ENCODE measurements around the gene CCL21. TPM values are rescaled to one million over a fixed set of nuclear protein-coding genes. Genes with fewer than 3 reads are reported as not detected.

CCL21 gene
- total and polyA plus RNA-seq, 2 of the 4 experiments (the other 2 are of a cell fraction), result not detected

- Histone ChIP-seq H3K18ac (ENCODE audit: low read depth, low read length) (no peak overlapping the region), H2BK120ac (ENCODE audit: low read depth, low read length) (no peak overlapping the region), H4K20me1 (ENCODE audit: insufficient read depth, low read length) (no peaks in the 10 kb centered on the region), H3K14ac (replicated peaks; ENCODE audit: low read depth, low read length) (no peak overlapping the region), H4K91ac (ENCODE audit: insufficient read depth, low read depth, low read length) (no peak overlapping the region), H3K4ac (ENCODE audit: low read depth, low read length) (no peak overlapping the region), H3K4me2 (ENCODE audit: low read depth, low read length) (no peak overlapping the region), H4K8ac (ENCODE audit: low read depth in 2 of 2, low read length in 2 of 2) (no peak overlapping the region), H3K4me1 (ENCODE audit: control insufficient read depth, insufficient read depth, low read length) (no peaks in the 10 kb centered on the region), H3K56ac (ENCODE audit: extremely low read depth, insufficient read depth, low read length) (no peak overlapping the region), H3K27ac (ENCODE audit: insufficient read depth, low read length) (no peak overlapping the region), H2BK15ac (ENCODE audit: low read depth, low read length) (no peak overlapping the region), H3K9ac (ENCODE audit: low read depth, low read length) (no peak overlapping the region), H3K36me3 (ENCODE audit: control insufficient read depth, insufficient read depth, low read length) (no peaks in the 10 kb centered on the region), H4K5ac (ENCODE audit: low read depth, low read length) (no peak overlapping the region), H2AFZ (replicated peaks; ENCODE audit: low read length, poor library complexity) (no peak overlapping the region), H3K9me3 (ENCODE audit: control insufficient read depth, insufficient read depth, low read length) (no peaks in the 10 kb centered on the region), H3K9me1 (ENCODE audit: insufficient read depth, low read length) (no peaks in the 10 kb centered on the region), H3K23ac (ENCODE audit: low read depth, low read length) (no peak overlapping the region), H2AK9ac (replicated peaks; ENCODE audit: low read depth, low read length, poor library complexity) (no peak overlapping the region), H2AK5ac (ENCODE audit: low read depth, low read length) (no peak overlapping the region), H2BK5ac (ENCODE audit: low read depth, low read length, poor library complexity, severe bottlenecking) (no peak overlapping the region), H2BK20ac (ENCODE audit: low read depth, low read length) (no peak overlapping the region), H3K27me3 (ENCODE audit: control insufficient read depth, insufficient read depth, low read length) (peaks cover 14% of the 10 kb centered on the region), H3K79me1 (ENCODE audit: low read depth in 1 of 2, low read length in 2 of 2) (no peaks in the 10 kb centered on the region), H3K4me3 (ENCODE audit: insufficient read depth, low read depth, low read length) (no peak overlapping the region)
- ChIA-PET POLR2A (ENCODE audit: unreplicated experiment) (no interaction called here), CTCF (no interaction called here)
- no peak for DNase-seq
- no TSS peak for BruUV-seq (replicated peaks)
- intact Hi-C loops (cut with micrococcal nuclease) (no loop called here), in situ Hi-C loops (cut with MboI; ENCODE audit: low sequenced_read_pairs) (no loop called here), dilution Hi-C loops (cut with HindIII; ENCODE audit: low sequenced_read_pairs, unreplicated experiment) (no loop called here)
- ATAC-seq (ENCODE audit: low read depth), result no peak
- no peak for TF ChIP-seq SMC3 (IDR thresholded peaks at IDR 0.05; ENCODE audit: low read depth, low read length)
- no peak for TF ChIP-seq MAFK (IDR thresholded peaks at IDR 0.05; ENCODE audit: low read depth, low read length)
- TF ChIP-seq NFE2L2 (IDR thresholded peaks at IDR 0.05; ENCODE audit: low read depth, low read length), result no peak
- TF ChIP-seq CEBPB (IDR thresholded peaks at IDR 0.05; ENCODE audit: low read depth, low read length), result no peak
- no peak for TF ChIP-seq MAZ (IDR thresholded peaks at IDR 0.05; ENCODE audit: borderline replicate concordance, low read depth, low read length)
- TF ChIP-seq RCOR1 (IDR thresholded peaks at IDR 0.05; ENCODE audit: insufficient replicate concordance, low read length), result no peak
- no peak for TF ChIP-seq ELK1 (IDR thresholded peaks at IDR 0.05; ENCODE audit: borderline replicate concordance, low read depth, low read length)
- 86% methylated on average over 1 of the region's 2 CpGs; no CpG with 5 or more reads in 1 of the 2 experiments for WGBS, 2 experiments (ENCODE audit: extremely low coverage in 2 of 2, insufficient read length in 1 of 2)
Observed at GRCh38 chr9:34707130-34707529, 2.8 kb downstream of the CCL21 start.

Measured in IMR-90 (cell line).